ENCODE data around the gene ADAD2.
"Not testable (repeated sequence)": the region's sequence is repeated elsewhere in the genome, so short reads cannot be mapped to it uniquely, and the experiment has no call there.

Gene ADAD2

DNA sequence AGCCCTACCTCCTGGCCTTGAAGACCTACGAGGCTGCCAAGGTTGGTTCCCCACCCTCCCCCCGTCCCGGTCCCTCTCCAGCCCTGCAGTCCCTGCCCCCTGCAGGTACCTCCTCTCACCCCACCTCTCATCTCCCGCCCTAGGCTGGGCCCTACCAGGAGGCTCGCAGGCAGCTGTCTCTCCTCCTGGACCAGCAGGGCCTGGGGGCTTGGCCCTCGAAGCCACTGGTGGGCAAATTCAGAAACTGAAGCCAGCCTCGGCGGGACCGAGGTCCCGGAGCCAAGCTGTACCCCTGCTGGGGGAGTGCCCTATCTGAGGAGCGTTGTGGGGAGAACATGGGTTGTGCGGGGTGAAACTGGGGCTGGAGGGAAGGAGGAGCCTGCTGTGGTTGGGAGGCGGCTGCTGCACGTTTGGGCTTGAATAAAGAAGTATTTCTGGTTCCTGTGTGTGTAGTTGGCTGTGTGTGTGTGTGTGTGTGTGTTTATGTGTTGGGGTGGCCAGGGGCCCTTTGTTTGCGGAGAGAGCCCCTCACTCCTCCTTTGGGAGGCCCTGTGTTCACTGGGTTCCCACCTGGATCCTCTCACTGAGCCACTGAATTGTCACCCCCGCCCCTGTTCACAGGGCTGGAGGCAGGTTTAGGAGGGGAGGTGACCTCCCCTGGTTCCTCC lies 5.9 kb downstream of the ADAD2 start:
- DNase-seq, result no peak

DNA sequence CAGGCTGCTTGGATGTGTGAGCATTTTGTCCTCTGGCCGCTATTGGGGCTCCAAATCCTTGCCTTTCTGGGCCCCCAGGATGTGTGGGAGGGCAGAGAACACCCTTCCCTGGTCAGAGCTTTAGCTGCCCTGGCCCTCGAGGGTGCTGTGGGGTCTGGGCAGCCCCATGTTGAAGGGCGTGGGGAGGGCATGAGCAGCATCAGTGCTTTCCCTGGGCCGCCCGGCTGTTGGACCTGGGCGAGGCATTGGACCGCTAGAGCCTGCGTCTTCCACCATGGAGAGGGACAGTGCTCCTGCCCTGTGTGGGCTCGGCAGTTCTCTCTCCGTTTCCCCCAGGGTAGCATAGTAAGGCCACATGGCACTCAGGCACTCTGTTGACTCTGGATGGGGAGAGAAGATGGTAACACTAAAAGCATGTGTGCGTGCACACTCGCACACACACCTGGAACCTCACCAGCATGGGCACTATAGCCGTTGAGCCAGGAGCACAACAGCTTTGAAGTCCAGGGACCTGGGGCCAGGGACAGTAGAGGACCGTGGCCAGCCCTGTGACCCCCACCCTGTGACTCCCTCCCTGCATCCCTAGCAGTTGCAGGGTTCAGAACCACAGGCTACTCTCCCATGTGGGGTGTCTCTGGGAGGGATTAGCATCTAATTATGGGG lies 6.6 kb downstream of the ADAD2 start:
- DNase-seq, result no peak

DNA sequence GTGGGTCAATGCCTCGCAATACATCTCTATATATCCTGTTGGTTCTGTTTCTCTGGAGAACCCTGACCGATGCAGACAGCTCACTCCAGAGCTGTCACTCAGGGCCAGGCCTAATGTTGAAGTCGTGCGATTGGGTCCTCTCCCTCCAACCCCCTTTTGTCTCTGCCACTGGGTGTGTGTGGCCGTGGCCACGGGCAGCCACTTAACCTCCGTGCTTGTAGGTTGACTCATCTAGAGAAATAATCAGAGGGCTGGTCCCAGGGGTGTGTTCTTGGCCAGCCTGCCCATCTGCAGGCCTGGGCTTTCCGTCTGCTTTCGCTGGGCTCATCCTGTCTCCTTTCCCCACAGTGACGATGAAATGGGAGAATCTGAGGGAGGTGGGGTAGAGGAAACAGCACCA lies 7.4 kb downstream of the ADAD2 start:
- no peak for DNase-seq

DNA sequence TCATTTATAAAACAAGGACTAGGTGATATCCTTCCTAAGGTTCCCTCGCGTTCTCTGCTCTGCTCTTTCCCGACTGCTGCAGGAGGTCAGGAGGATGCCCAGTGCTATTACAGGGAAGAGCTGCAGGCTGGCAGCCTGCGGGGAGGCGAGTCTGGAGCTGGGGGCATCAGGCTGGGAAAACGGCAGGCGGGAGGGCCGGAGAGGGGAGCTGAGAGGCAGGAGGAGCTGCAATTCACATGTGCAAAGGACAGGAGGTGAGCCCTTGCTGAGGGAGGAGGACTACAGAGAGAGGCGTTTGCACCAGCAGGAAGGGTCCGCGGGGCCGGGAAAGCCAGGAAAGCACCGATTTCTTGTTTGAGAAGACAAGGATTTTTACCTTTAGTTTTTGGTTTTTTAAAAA lies 8.1 kb downstream of the ADAD2 start:
- no peak for DNase-seq

DNA sequence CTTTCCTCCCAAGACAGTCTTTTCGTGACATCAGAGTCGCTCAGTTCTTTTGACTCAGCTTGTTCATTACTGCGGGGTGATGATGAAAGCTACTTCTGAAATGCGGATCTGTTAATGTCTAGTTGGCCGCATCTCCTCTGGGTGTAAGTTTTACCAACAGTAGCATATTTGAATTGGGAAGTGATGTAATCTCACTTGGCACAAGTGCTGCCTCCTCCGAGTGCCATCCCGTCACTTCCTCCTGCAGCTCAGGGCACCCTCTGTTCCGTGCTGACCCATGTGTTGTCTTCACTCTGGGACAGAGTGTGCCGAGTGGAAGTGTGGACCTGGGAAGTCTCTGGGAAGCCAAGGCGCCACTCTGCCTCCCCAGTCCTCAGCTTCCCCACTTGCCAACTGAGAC lies 8.9 kb downstream of the ADAD2 start:
- DNase-seq, result peak; percentile 12

DNA sequence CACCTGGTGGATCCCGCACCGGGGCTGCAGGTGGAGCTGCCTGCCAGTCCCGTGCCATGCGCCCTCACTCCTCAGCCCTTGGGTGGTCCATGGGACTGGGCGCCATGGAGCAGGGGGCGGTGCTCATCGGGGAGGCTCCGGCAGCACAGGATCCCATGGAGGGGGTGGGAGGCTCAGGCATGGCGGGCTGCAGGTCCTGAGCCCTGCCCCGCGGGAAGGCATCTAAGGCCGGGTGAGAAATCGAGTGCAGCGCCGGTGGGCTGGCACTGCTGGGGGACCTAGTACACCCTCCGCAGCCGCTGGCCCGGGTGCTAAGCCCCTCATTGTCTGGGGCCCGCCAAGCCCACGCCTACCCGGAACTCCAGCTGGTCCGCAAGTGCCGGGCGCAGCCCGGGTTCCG lies 13.6 kb downstream of the ADAD2 start:
- not testable (repeated sequence) for DNase-seq

DNA sequence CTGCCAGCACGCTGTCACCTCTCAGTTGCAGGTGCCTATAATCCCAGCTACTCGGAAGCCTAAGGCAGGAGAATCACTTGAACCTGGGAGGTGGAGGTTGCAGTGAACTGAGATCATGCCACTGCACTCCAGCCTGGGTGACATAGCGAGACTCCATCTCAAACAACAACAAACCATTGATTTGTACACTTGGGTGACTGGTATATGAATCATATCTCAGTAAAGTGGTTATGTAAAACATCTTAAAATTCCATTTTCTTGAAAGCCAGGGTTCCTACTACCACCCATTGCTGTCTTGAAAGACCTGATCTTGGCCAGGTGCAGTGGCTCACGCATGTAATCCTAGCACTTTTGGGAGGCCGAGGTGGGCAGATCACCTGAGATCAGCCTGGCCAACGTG lies 14.2 kb downstream of the ADAD2 start:
- not testable (repeated sequence) for DNase-seq

DNA sequence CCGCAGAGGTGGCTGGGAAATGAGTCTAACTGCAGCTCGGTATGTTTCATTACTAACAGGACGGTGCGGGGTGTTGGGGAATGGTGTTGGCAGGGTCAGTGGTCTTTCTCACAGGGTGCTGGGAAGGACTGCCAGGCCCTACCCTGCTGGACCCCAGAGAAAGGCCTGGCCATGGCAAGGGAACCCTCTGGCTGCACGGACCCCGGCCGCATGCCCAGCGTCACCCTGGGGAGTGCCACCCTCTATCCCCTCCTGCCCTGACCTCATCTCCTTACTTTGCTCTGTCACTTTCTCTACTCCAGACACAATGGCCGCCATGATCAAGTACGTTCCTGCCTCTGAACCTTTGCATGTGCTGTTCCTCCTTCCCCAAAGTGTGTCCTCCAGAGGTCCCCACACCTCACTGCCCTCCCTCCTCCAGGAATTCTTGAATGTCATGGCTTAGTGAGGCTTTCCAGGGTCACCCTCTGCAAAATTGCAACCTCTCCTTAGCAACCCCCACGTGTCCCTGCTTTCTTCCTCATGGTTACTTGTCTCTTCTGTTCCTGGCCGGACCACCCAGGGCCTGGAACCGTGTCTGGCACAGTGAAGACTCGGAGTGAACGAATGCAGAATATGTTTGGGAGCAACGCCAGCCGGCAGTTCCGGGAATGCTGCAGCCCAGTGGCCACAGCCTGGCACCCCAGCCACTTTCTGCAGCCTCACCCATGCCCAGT lies 15.2 kb downstream of the ADAD2 start:
- no peak for DNase-seq

DNA sequence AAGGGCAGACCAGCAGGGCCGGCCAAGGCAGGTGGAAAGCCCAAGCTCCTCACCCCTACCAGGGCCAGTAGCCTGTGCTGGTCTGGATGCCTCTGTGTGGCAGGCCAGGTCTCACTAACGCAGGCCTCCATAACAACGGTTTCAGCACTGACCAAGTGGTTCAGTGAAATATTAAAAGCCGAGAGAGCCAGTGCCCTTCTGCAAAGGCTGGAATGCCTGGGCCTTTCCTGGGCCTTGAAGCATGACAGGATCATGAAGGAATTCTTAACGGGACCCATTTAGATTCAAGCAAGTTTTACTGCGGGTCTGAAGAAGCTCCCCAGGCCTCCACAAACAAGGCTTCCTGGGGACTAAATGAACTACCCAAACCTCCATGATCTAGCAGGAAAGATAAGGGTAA lies 16.3 kb downstream of the ADAD2 start:
- DNase-seq, result no peak

DNA sequence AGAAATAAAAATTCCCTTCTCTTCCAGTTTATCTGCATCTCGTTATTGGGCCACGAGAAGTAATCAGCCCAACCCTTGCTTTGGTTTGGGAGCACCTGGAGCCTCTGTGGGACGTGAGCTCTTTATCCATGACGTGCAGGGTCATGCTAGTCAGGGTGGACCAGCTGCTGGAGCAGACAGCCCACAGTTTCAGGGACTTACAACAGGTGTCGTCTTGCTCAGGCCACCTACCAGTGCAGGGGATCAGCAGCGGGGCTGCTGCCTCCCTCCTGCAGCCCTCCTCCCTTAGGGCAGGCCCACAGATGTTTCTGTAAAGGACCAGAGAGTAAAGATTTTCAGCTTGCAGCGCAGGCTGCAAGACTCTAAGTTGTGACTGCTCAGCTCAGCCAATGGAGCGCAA lies 16.9 kb downstream of the ADAD2 start:
- DNase-seq, result no peak

DNA sequence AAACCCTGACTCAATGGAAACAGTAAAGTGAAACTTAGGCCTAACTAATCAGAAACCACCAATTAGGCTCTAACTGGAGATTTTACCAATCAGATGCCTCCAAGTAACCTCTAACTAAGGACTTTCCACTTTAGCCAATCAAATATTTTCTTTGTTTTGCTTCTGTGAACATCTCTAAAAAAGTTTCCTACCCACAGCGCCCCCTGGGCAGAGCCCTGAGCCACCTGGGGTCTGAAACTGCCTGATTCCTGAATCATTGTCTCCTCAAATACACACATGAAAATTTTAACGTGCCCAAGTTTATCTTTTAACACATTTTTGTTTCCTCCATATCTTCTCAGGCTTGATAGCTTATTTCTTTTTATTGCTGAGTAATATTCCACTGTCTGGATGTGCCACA lies 19.0 kb downstream of the ADAD2 start:
- no peak for DNase-seq

DNA sequence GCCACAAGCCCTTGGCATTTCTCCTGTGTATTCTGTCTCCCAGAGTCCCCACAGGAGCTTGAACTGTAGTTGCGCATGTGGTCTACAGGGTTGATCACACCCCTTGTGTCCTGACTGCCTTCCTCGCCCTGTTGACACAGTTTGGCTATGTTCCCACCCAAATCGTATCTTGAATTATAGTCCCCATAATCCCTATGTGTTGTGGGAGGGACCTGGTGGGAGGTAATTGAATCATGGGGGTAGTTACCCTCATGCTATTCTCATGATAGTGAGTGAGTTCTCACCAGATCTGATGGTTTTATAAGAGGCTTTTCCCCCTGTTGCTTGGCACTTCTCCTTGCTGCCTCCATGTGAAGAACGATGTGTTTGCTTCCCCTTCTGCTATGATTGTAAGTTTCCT lies 21.2 kb downstream of the ADAD2 start:
- DNase-seq, result no peak

DNA sequence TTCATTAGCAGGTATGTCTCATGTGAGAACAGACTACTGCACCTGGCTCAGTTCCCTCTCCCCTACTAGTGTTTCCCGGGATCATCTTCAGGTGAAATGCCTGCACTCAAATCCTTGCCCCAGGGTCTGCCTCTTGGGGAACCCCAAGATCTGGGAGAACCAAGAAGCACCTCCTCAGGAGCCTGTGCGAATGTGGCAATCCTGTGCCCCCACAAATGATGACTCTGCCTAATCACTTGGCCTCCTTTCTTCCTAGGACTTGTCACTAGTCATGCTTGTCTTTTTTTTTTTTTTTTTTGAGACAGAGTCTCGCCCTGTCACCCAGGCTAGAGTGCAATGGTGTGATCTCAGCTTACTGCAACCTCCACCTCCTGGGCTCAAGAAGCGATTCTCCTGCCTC lies 21.7 kb downstream of the ADAD2 start:
- DNase-seq, result no peak

DNA sequence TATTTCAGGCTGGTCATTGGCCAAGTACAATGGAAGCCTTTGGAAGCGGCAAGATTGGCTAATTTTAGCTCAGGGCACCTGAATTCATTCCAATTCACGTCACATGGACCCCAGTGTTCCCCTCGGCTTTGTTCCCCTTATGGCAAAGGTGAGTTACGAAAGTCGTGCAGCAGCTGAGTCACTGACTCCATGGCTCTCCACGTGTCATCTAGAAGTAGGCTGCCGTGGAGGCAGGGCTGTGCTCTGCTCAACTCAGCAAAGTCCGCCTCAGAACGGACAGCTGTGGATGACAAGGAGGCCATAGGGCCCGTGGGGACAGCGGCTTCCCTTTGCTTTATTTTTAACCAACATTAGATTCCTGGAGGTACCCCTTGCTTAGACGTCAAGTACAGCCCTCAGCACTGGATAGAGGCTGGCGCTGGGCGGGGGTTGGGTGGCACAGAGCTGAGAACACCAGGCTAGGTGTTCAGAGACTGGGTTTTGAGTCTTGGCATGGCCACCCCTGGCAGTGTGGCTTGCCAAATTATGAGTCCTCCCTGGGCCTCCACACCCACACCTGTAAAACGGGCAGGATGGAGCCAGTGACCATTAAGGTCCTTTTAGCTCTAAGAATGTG lies 23.6 kb downstream of the ADAD2 start:
- no peak for DNase-seq

DNA sequence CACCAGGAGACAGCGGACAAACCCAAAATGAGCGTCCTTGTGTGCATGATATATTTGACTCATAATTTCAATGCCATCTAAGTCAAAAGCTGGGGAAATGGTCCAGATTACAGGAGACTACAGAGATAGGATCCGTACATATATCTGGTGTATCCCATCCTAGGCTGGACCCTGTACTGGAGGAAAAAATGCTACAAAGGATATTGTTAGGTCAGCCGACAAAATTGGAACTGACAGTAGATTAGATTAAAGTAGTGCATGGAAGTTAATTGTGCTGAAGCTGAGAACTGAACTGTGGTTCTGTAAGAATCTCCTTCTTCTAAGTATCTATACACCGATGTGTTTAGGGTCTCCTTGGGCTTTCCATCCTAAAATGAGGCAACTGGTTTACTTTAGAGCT lies 24.6 kb downstream of the ADAD2 start:
- DNase-seq, result no peak

DNA sequence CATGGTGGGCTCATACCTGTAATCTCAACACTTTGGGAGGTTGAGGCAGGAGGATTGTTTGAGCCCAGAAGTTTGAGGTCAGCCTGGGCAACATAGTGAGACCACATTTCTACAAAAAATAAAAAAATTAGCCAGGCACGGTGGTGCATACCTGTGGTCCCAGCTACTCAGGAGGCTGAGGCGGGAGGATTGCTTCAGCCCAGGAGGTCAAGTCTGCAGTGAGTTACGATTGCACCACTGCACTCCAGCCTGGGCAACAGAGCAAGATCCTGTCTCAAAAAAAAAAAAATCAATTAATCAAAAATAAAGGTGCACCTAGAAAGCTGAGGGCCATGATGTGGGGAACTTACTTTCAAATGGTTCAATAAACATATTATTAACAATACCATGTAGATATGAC lies 25.2 kb downstream of the ADAD2 start:
- not testable (repeated sequence) for DNase-seq

DNA sequence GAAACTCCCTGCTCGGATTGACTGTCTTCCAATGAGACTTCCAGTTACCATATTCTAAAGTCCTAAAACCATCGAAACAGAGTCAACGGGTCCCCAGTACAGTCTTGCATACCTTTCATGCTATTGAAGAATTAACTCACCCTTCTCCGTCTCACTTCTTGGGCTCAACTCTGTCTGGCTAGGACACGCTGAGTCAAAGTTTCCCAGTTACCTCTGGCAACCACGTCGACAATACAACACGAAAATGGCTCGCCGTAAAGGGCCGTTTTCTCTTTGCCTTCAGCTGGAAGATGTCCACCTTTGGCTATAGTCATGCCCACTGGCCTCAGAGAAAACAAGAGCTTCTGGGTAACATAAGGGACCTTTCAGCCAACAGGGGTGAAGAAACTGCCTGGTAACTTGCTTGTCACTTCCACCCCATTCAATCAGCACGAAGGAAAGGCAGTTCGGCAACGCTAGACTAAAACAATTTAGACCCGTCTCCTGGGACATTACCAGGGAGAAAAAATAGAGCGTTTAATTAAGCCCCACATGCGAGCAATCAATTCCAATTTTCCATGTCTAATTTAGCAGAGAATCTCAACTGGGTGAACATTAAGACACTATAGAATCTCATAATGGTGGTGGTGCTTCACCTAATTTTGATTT lies 27.3 kb downstream of the ADAD2 start:
- DNase-seq, result no peak

DNA sequence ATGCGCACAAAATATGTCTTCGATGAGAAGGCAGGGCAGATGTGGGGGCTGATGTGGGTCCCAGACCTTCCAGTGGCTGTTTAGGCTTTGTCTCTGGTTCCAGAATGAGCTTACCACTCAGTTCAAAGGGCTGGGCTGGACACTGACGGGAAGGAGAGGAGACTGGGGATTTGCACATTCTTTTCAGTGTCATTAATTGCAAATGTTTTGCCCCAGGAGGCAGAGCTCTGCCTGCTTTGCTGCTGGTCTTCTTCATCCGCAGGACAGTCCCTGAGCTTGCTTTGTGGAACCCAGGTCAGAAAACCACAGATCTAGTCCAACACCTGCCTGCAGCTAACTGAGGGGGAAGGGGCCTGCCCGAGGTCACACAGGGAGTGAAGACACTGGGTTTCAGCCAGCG lies 28.0 kb downstream of the ADAD2 start:
- no peak for DNase-seq

DNA sequence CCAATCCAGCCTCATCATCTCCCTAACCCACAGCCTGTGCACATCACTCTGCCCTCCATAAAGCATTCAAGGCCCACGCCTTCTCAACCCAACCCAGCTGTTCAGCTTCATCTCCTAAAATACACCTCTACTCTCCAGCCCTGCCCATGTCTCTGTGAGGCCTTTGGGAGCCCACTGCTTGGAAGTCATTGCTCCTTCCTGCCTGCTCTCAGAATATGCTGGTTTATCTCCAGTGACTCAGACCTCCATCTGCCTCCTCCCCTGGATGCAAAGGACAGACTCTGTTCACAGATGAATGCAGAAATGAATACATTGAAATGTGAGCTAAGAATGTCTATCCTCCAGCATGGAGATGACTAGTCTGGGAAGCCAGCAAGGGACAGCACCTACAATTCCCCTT lies 29.9 kb downstream of the ADAD2 start:
- DNase-seq, result no peak

DNA sequence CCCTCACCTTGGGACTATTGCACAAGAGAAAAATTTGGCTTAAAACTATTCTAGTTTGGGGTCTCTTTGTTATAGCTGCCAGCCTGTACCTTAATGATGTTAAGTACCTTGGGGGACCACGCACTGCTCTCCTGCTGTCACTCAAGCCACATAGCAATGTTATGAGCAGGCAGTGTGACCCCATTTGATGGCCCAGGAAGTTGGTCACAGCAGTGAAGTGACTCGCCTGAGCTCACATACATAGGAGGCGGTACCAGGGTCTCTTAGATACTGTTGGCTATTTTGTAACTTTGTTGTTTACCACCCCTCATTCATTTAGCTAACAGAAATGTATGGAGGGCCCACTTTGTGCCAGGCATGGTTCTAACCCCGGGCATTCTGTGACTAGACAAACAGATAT lies 32.5 kb downstream of the ADAD2 start:
- DNase-seq, result no peak

DNA sequence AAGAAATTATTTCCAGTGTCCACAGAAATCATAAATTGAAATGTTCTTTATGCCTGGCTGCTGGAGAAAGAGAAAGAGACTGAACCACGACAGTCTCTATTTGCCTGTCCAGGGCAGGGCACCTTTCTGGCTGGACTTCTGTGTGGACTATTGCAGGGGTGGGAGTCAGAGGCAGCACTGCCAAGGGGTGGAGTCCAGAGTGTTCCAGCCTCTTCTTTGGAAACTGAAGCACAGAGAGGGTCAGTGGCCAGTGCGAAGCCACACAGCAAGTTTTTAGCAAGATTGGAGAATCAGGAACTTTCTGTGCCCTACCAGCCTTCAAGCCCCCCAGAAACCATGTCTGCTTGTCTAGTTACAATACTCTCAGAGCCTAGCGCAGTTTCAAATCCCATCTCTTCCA lies 33.6 kb downstream of the ADAD2 start:
- no peak for DNase-seq

DNA sequence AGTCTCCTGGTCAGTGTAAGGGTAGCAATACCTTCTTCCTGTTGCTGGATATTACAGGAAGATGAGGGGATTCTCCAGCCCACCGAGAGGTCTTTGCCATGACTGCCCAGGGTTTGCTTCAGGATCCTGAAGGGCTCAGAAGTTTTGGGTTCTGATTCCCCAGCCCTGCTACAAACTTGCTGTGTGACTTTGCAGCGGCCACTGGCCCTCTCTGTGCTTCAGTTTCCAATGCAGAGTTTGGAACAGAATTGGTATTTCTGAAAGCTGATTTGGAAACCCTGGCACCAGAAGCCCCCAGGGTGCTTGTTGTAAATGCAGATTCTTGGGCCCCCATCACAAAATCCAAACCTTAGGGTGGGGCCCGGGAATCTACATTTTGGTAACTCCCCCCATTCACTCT lies 34.2 kb downstream of the ADAD2 start:
- DNase-seq, result no peak

DNA sequence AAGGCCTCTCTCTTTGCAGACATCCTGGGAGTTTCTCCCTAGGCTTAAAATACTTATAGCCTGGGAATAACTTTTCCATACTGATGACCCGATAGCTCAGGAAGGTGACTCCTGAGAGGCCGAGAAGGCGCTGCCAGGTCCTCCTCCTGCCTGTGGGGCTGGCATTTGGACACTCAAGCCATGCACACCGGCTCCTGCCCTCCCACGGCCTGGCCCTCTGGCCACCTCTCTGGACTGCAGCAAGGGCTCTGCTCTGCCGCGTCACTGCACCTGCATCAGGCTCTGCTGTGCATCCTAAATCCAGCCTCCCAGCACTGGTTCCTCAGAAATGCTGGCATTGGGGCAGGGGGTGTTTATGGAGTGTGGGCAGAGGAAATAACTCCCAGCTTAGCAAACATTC lies 34.6 kb downstream of the ADAD2 start:
- no peak for DNase-seq

DNA sequence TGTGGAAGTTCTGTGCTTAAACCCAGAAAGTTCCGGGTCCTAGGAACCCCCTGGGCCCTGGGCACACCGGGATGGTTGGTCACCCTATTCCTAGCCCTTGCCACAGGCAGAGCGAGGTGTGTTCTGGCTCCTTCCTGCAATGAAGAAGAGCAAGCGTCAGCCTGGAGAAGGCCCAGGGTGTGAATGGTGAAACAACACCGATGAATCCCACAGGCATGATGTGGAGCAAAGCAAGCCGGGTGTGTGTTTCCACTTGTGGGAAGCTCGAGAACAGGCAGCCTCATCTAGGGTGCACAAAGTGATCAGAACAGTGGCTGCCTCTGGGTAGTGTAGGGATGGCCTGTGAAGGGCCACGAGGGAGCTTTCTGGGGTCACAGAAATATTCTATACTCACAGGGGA lies 35.1 kb downstream of the ADAD2 start:
- no peak for DNase-seq

Data from OCI-M1 (cell line).